Measurements from ENCODE around the gene GPR142.

GRCh38 chr17:74390680-74391653 lies 23.7 kb downstream of the GPR142 start:
- TF ChIP-seq CTCF (conservative IDR thresholded peaks at IDR 0.05 in 1 of 2, IDR thresholded peaks at IDR 0.05 in 1 of 2; ENCODE audit: extremely low read depth in 1 of 2, insufficient read depth in 1 of 2, low read depth in 1 of 2, low read length in 2 of 2) = no peak
- TF ChIP-seq EZH2 (IDR thresholded peaks at IDR 0.05; ENCODE audit: borderline replicate concordance, low read length) = no peak
